Neuronal stem cell (in vitro differentiated cells): ENCODE measurements around the gene ADK. TPM values are rescaled to one million over a fixed set of nuclear protein-coding genes. Genes with fewer than 3 reads are reported as not detected.

ENCODE experiments used
- DNase-seq: peaks from one replicate; pipeline ENCODE4 v3.0.0-alpha.2; 2013; ENCODE audit warnings: low spot score
- H2AFZ ChIP-seq: one replicate; pipeline ENCODE4 v1.6.1; 2013; ENCODE audit warnings: mild to moderate bottlenecking, low read length, inconsistent platforms
- H2AK5ac ChIP-seq: 2 replicates; pipeline ENCODE4 v1.6.1; 2013; ENCODE audit warnings: low read depth, mild to moderate bottlenecking, inconsistent platforms, low read length, moderate library complexity, mixed read lengths
- H2BK120ac ChIP-seq: 2 replicates; pipeline ENCODE4 v1.6.1; 2013; ENCODE audit warnings: low read depth, mild to moderate bottlenecking, inconsistent platforms, low read length, moderate library complexity, mixed read lengths
- H2BK12ac ChIP-seq: one replicate; pipeline ENCODE4 v1.6.1; 2013; ENCODE audit warnings: low read length, inconsistent platforms
- H2BK15ac ChIP-seq: 2 replicates; pipeline ENCODE4 v1.6.1; 2013; ENCODE audit warnings: mild to moderate bottlenecking, low read length, inconsistent platforms, mixed read lengths
- H2BK5ac ChIP-seq: one replicate; pipeline ENCODE4 v1.6.1; 2013; ENCODE audit warnings: inconsistent platforms, mild to moderate bottlenecking, low read length, moderate library complexity
- H3K14ac ChIP-seq: one replicate; pipeline ENCODE4 v1.6.1; 2013; ENCODE audit warnings: low read length, inconsistent platforms
- H3K18ac ChIP-seq: 2 replicates; pipeline ENCODE4 v1.6.1; 2013; ENCODE audit warnings: low read length, inconsistent platforms
- H3K23ac ChIP-seq: 2 replicates; pipeline ENCODE4 v1.6.1; 2013; ENCODE audit warnings: low read depth, mild to moderate bottlenecking, mixed read lengths, low read length, inconsistent platforms; ENCODE audit not compliant: poor library complexity
- H3K27ac ChIP-seq: replicated peaks from 3 replicates; pipeline ENCODE4 v1.5.1; 2013; ENCODE audit warnings: low read length, inconsistent platforms
- H3K27me3 ChIP-seq, 3 experiments: 2 replicates each; pipeline ENCODE4 v1.6.1; 2013; ENCODE audit warnings: low read length in 3 of 3, mild to moderate bottlenecking in 2 of 3, inconsistent platforms in 1 of 3, low read depth in 1 of 3, mixed read lengths in 1 of 3, moderate library complexity in 1 of 3; ENCODE audit not compliant: control insufficient read depth in 3 of 3, insufficient read depth in 3 of 3
- H3K36me3 ChIP-seq, 2 donors: replicated peaks in 1 of 2; 2 replicates each; pipeline ENCODE4 v1.6.1; 2013; ENCODE audit warnings: low read length in 2 of 2; ENCODE audit not compliant: control insufficient read depth in 2 of 2, insufficient read depth in 2 of 2
- H3K4ac ChIP-seq: 2 replicates; pipeline ENCODE4 v1.6.1; 2013; ENCODE audit warnings: inconsistent platforms, mild to moderate bottlenecking, low read length, moderate library complexity
- H3K4me1 ChIP-seq, 2 donors: 1 replicate in 1 of 2; 2 replicates in 1 of 2; pipeline ENCODE4 v1.6.1; 2013; ENCODE audit warnings: low read length in 2 of 2, low read depth in 1 of 2; ENCODE audit not compliant: control insufficient read depth in 2 of 2, insufficient read depth in 1 of 2
- H3K4me2 ChIP-seq: one replicate; pipeline ENCODE4 v1.6.1; 2013; ENCODE audit warnings: mild to moderate bottlenecking, low read length, inconsistent platforms; ENCODE audit not compliant: insufficient read depth, poor library complexity, severe bottlenecking
- H3K4me3 ChIP-seq, 2 donors: 2 replicates each; pipeline ENCODE4 v1.5.1; 2013; ENCODE audit warnings: low read length in 2 of 2, mild to moderate bottlenecking in 2 of 2, inconsistent platforms in 1 of 2, moderate library complexity in 1 of 2
- H3K79me1 ChIP-seq: one replicate; pipeline ENCODE4 v1.6.1; 2013; ENCODE audit warnings: low read depth, mild to moderate bottlenecking, inconsistent platforms, low read length, moderate library complexity
- H3K9ac ChIP-seq: one replicate; pipeline ENCODE4 v1.6.1; 2013; ENCODE audit warnings: mild to moderate bottlenecking, low read depth, low read length, inconsistent platforms; ENCODE audit not compliant: poor library complexity
- H3K9me3 ChIP-seq, 2 donors: replicated peaks in 1 of 2; 2 replicates each; pipeline versions ENCODE3 to v1.6.1; 2013; ENCODE audit warnings: low read length in 2 of 2, mild to moderate bottlenecking in 2 of 2, inconsistent platforms in 1 of 2, low read depth in 1 of 2, mixed read lengths in 1 of 2, moderate library complexity in 1 of 2; ENCODE audit not compliant: control insufficient read depth in 2 of 2, insufficient read depth in 1 of 2
- H4K8ac ChIP-seq: one replicate; pipeline ENCODE4 v1.6.1; 2013; ENCODE audit warnings: low read depth, mild to moderate bottlenecking, inconsistent platforms, low read length, moderate library complexity
- H4K91ac ChIP-seq: one replicate; pipeline ENCODE4 v1.6.1; 2013; ENCODE audit warnings: low read length, low read depth, mild to moderate bottlenecking, inconsistent platforms; ENCODE audit not compliant: poor library complexity
- WGBS, 2 donors: extraction: QIAGEN DNeasy Blood & Tissue Kit; methylation state at CpG; one replicate each; pipeline ENCODE4 v1.1.7; 2013; ENCODE audit warnings: missing lambda C conversion rate in 2 of 2, mixed read lengths in 1 of 2; ENCODE audit not compliant: insufficient read length in 2 of 2, insufficient replicate concordance in 1 of 2; ENCODE audit errors: extremely low coverage in 2 of 2; 5-methylcytosine and 5-hydroxymethylcytosine counted together
- small RNA-seq: library from polyadenylated mRNA; stranded (forward); fragments of <200 nt; extraction: miRNeasy Mini kit (QIAGEN cat#:217004); gene quantifications from one replicate; pipeline ENCODE3, GENCODE V24; 2013; ENCODE audit not compliant: insufficient read depth

Gene ADK

GRCh38 chr10:74754381-74754821 lies 603.4 kb downstream of the ADK start:
- Histone ChIP-seq H2BK120ac (no peak overlapping the region), H3K27ac (no peak overlapping the region), H3K9me3 (no peaks in the 10 kb centered on the region), H2BK15ac (no peak overlapping the region), H3K4ac (no peak overlapping the region), H3K18ac (no peak overlapping the region), H2AK5ac (no peak overlapping the region), H3K9ac (no peak overlapping the region), H4K91ac (no peak overlapping the region), H3K36me3 (no peaks in the 10 kb centered on the region), H3K4me3 (no peak overlapping the region), H2BK5ac (no peak overlapping the region), H3K14ac (no peak overlapping the region), H3K4me1 (peaks cover 0 to 8% of the 10 kb centered on the region in 2 donors), H2BK12ac (no peak overlapping the region), H4K8ac (no peak overlapping the region), H3K27me3 (no peaks in the 10 kb centered on the region), H3K79me1 (no peaks in the 10 kb centered on the region), H3K4me2 (no peak overlapping the region), H3K23ac (no peak overlapping the region), H2AFZ (peak overlapping the region; percentile 64)
- WGBS, 2 donors = no CpG with 5 or more reads among the region's 8 CpGs
- no peak for DNase-seq

GRCh38 chr10:74755273-74755672 lies 604.3 kb downstream of the ADK start:
- Histone ChIP-seq H2BK12ac (no peak overlapping the region), H2BK15ac (no peak overlapping the region), H3K4me1 (peaks cover 0 to 8% of the 10 kb centered on the region in 2 donors), H3K36me3 (no peaks in the 10 kb centered on the region), H3K27ac (no peak overlapping the region), H3K4me2 (no peak overlapping the region), H3K27me3 (no peaks in the 10 kb centered on the region), H3K4ac (no peak overlapping the region), H3K4me3 (no peak overlapping the region), H3K79me1 (no peaks in the 10 kb centered on the region), H4K91ac (no peak overlapping the region), H3K23ac (no peak overlapping the region), H4K8ac (no peak overlapping the region), H3K9ac (no peak overlapping the region), H3K18ac (no peak overlapping the region), H3K9me3 (no peaks in the 10 kb centered on the region), H2AFZ (no peak overlapping the region), H2AK5ac (no peak overlapping the region), H2BK5ac (no peak overlapping the region), H3K14ac (no peak overlapping the region), H2BK120ac (no peak overlapping the region)
- DNase-seq = no peak
- no CpG with 5 or more reads among the region's 10 CpGs for WGBS, 2 donors

Small RNA genes within 50 kb of the gene (small RNA-seq; reads per million reads assigned to genes)
- gene RF00019 (not detected), gene TIMM9P1 (not detected)
